ENCODE measurements around the gene ADAMTS6. TPM values are rescaled to one million over a fixed set of nuclear protein-coding genes. Genes with fewer than 3 reads are reported as not detected.

ADAMTS6 gene
- total RNA-seq, 4 donors from 2014 or later = 0.23 to 3.8 (median 1.0) TPM

- Histone ChIP-seq H3K9me3 (no peaks in the 10 kb centered on the region), H3K27ac (no peak overlapping the region), H3K36me3 (no peaks in the 10 kb centered on the region), H3K27me3 (no peaks in the 10 kb centered on the region), H3K4me1 (no peaks in the 10 kb centered on the region), H3K4me3 (no peak overlapping the region)
- WGBS, 2 donors = 85 to 89% methylated on average over 10 of the region's 10 CpGs
- TF ChIP-seq POLR2A (IDR thresholded peaks at IDR 0.05) = no peak
- no peak for TF ChIP-seq CTCF (IDR thresholded peaks at IDR 0.05)
- intact Hi-C loops (cut with DNase I) = no loop called here
- no peak for DNase-seq
These were observed 318.0 kb downstream of the ADAMTS6 start for GRCh38 chr5:65163698-65164097.

GRCh38 chr5:65161655-65162054 is 320.1 kb downstream of the ADAMTS6 start:
- intact Hi-C loops (cut with DNase I) = no loop called here
- no peak for DNase-seq
- no peaks in the 10 kb centered on the region for H3K27me3 ChIP-seq
- no peaks in the 10 kb centered on the region for H3K4me1 ChIP-seq
- TF ChIP-seq CTCF (IDR thresholded peaks at IDR 0.05) (no peak), POLR2A (IDR thresholded peaks at IDR 0.05) (no peak)
- H3K9me3 ChIP-seq = no peaks in the 10 kb centered on the region
- H3K36me3 ChIP-seq = no peaks in the 10 kb centered on the region
- no peak overlapping the region for H3K27ac ChIP-seq
- WGBS, 2 donors = 30 to 67% methylated on average over 1 of the region's 1 CpG
- H3K4me3 ChIP-seq = no peak overlapping the region

GRCh38 chr5:65157906-65158603 is 323.7 kb downstream of the ADAMTS6 start:
- no peaks in the 10 kb centered on the region for H3K9me3 ChIP-seq
- no peak overlapping the region for H3K4me3 ChIP-seq
- intact Hi-C loops (cut with DNase I) = no loop called here
- H3K27ac ChIP-seq = no peak overlapping the region
- no peaks in the 10 kb centered on the region for H3K4me1 ChIP-seq
- no peak for DNase-seq
- no peak for TF ChIP-seq POLR2A (IDR thresholded peaks at IDR 0.05)
- no peak for TF ChIP-seq CTCF (IDR thresholded peaks at IDR 0.05)
- H3K27me3 ChIP-seq = no peaks in the 10 kb centered on the region
- no peaks in the 10 kb centered on the region for H3K36me3 ChIP-seq
- WGBS, 2 donors = 52 to 64% methylated on average over 4 of the region's 4 CpGs

GRCh38 chr5:65156933-65157332 is 324.8 kb downstream of the ADAMTS6 start:
- WGBS, 2 donors = 69 to 84% methylated on average over 2 of the region's 2 CpGs
- Histone ChIP-seq H3K27ac (no peak overlapping the region), H3K9me3 (no peaks in the 10 kb centered on the region), H3K27me3 (no peaks in the 10 kb centered on the region), H3K36me3 (no peaks in the 10 kb centered on the region), H3K4me1 (no peaks in the 10 kb centered on the region), H3K4me3 (no peak overlapping the region)
- no peak for TF ChIP-seq POLR2A (IDR thresholded peaks at IDR 0.05)
- no peak for TF ChIP-seq CTCF (IDR thresholded peaks at IDR 0.05)
- no peak for DNase-seq
- intact Hi-C loops (cut with DNase I) = no loop called here

- WGBS, 2 donors = 33 to 42% methylated on average over 2 of the region's 2 CpGs
- no peak overlapping the region for H3K4me3 ChIP-seq
- no peaks in the 10 kb centered on the region for H3K4me1 ChIP-seq
- intact Hi-C loops (cut with DNase I) = no loop called here
- no peaks in the 10 kb centered on the region for H3K36me3 ChIP-seq
- no peak overlapping the region for H3K27ac ChIP-seq
- no peak for TF ChIP-seq CTCF (IDR thresholded peaks at IDR 0.05)
- TF ChIP-seq POLR2A (IDR thresholded peaks at IDR 0.05) = no peak
- no peaks in the 10 kb centered on the region for H3K9me3 ChIP-seq
- no peaks in the 10 kb centered on the region for H3K27me3 ChIP-seq
- no peak for DNase-seq
These were observed 329.6 kb downstream of the ADAMTS6 start for GRCh38 chr5:65152131-65152530.

Measured in esophagus squamous epithelium (tissue), 5 donors.